Epithelial cell of proximal tubule (primary cell): ENCODE results near the gene TSPAN19. TPM values are rescaled to one million over a fixed set of nuclear protein-coding genes. Genes with fewer than 3 reads are reported as not detected.

ENCODE experiments used
- DNase-seq: peaks from one replicate; pipeline ENCODE4 v3.0.0-alpha.2; 2011; ENCODE audit warnings: low read depth
- H3K4me3 ChIP-seq: 2 replicates; pipeline ENCODE4 v1.5.1; 2011; ENCODE audit warnings: low read depth, mild to moderate bottlenecking, low read length
- CTCF ChIP-seq: conservative IDR thresholded peaks from 2 replicates; pipeline ENCODE4 v1.5.1; 2012; ENCODE audit warnings: low read depth, mild to moderate bottlenecking, low read length
- total RNA-seq: library from RNA; depleted of rRNA; stranded (reverse); fragments of >200 nt; gene quantifications from 2 replicates; pipeline ENCODE4 v1.2.3, GENCODE V29; 2015

The TSPAN19 gene
- total RNA-seq, 1 donor from 2014 or later: not detected

- TF ChIP-seq CTCF: no peak
- no peak for DNase-seq
- H3K4me3 ChIP-seq: no peak overlapping the region
Observed at GRCh38 chr12:84969226-84969625, 66.9 kb downstream of the TSPAN19 start.

Other genes starting within 250 kb of the TSPAN19 start
- gene SLC6A15, start 123.5 kb downstream of the TSPAN19 start, total RNA-seq: 1.4 and 2.3 TPM in 2 replicates
- gene LRRIQ1, start 74 bp upstream of the TSPAN19 start, total RNA-seq: 0.29 and 0.92 TPM in 2 replicates
- gene ALX1, start 243.9 kb upstream of the TSPAN19 start, total RNA-seq: not detected in 2 replicates